Vagina (tissue), 2 donors: ENCODE measurements around the gene SRRM2. TPM values are rescaled to one million over a fixed set of nuclear protein-coding genes. Genes with fewer than 3 reads are reported as not detected.

Experiments
- DNase-seq, 2 donors: peaks; one replicate each; pipeline ENCODE4 v3.0.0-alpha.2; 2017; ENCODE audit errors: extremely low spot score in 2 of 2
- H3K27ac ChIP-seq: fragments of 200-600 bp; sonication (generic); one replicate; pipeline ENCODE4 v1.5.1; 2019
- H3K27me3 ChIP-seq: fragments of 200-600 bp; sonication (generic); one replicate; pipeline ENCODE4 v1.5.1; 2019
- H3K36me3 ChIP-seq, 2 donors: fragments of 200-600 bp; sonication (generic); one replicate each; pipeline ENCODE4 v1.5.1; 2017 to 2019
- H3K4me1 ChIP-seq: fragments of 200-600 bp; sonication (generic); one replicate; pipeline ENCODE4 v1.5.1; 2019
- H3K4me3 ChIP-seq, 2 donors: fragments of 200-600 bp; sonication (generic); 1 replicate in 1 of 2; 2 replicates in 1 of 2; pipeline ENCODE4 v1.5.1; 2016 to 2019
- H3K9me3 ChIP-seq: fragments of 200-600 bp; sonication (generic); one replicate; pipeline ENCODE4 v1.5.1; 2019
- CTCF ChIP-seq, 3 experiments: fragments of 450-650 bp in 2 of 3; fragments of 200-600 bp in 1 of 3; sonication (generic) in 1 of 3; IDR thresholded peaks; one replicate each; pipeline ENCODE4 v1.5.1; 2017 to 2019; ENCODE audit warnings: antibody characterized with exemption in 3 of 3, mild to moderate bottlenecking in 2 of 3, moderate library complexity in 2 of 3
- POLR2A ChIP-seq, 2 donors: fragments of 450-650 bp; IDR thresholded peaks; one replicate each; pipeline ENCODE4 v1.6.1; 2017; ENCODE audit warnings: antibody characterized with exemption in 2 of 2, mild to moderate bottlenecking in 2 of 2, moderate library complexity in 2 of 2
- POLR2AphosphoS5 ChIP-seq, 2 donors: sonication (generic); formaldehyde crosslinking; IDR thresholded peaks; one replicate each; pipeline ENCODE4 v1.9.0; 2017; ENCODE audit warnings: antibody characterized with exemption in 2 of 2, mild to moderate bottlenecking in 2 of 2, low read depth in 1 of 2; ENCODE audit not compliant: insufficient read depth in 1 of 2
- intact Hi-C: fragments of 100-400 bp; cut with DNase I; formaldehyde crosslinking; loops from one replicate; pipeline ENCODE4 v1.15.1; 2023
- total RNA-seq: library from RNA; depleted of rRNA; stranded (reverse); fragments of >200 nt; gene quantifications from one replicate; pipeline ENCODE4 v1.2.3, GENCODE V29; 2016

SRRM2 gene
- total RNA-seq, 1 donor from 2014 or later: 534 TPM

GRCh38 chr16:2786061-2786825, 33.8 kb downstream of the SRRM2 start:
- Histone ChIP-seq H3K27ac (no peak overlapping the region), H3K4me1 (peaks cover 11% of the 10 kb centered on the region), H3K4me3 (no peak overlapping the region), H3K36me3 (no peaks in the 10 kb centered on the region), H3K27me3 (no peaks in the 10 kb centered on the region), H3K9me3 (no peaks in the 10 kb centered on the region)
- intact Hi-C loops: no loop called here
- no peak for DNase-seq
- TF ChIP-seq POLR2A (IDR thresholded peaks at IDR 0.05) (no peak), POLR2AphosphoS5 (IDR thresholded peaks at IDR 0.05; ENCODE audit: insufficient read depth in 1 of 2, low read depth in 1 of 2) (no peak), CTCF (IDR thresholded peaks at IDR 0.05) (no peak)

GRCh38 chr16:2786826-2787151, 34.4 kb downstream of the SRRM2 start:
- Histone ChIP-seq H3K36me3 (no peaks in the 10 kb centered on the region), H3K9me3 (no peaks in the 10 kb centered on the region), H3K4me3 (no peak overlapping the region), H3K27me3 (no peaks in the 10 kb centered on the region), H3K27ac (no peak overlapping the region), H3K4me1 (peaks cover 11% of the 10 kb centered on the region)
- intact Hi-C loops: no loop called here
- DNase-seq: no peak
- no peak for TF ChIP-seq POLR2AphosphoS5 (IDR thresholded peaks at IDR 0.05; ENCODE audit: insufficient read depth in 1 of 2, low read depth in 1 of 2)
- TF ChIP-seq POLR2A (IDR thresholded peaks at IDR 0.05): no peak
- no peak for TF ChIP-seq CTCF (IDR thresholded peaks at IDR 0.05)

GRCh38 chr16:2787406-2787805, 35.0 kb downstream of the SRRM2 start, which contains the start of gene PRSS33:
Gene PRSS33, minus strand, starts transcription at chr16:2787560. Its CDS starts 1,013 bp downstream, at chr16:2786547.
- Histone ChIP-seq H3K9me3 (no peaks in the 10 kb centered on the region), H3K4me1 (peaks cover 11% of the 10 kb centered on the region), H3K27me3 (no peaks in the 10 kb centered on the region), H3K36me3 (no peaks in the 10 kb centered on the region), H3K4me3 (no peak within 1 kb of the TSS), H3K27ac (no peak within 1 kb of the TSS)
- intact Hi-C loops: no loop called here
- no peak for DNase-seq
- no peak for TF ChIP-seq POLR2A (IDR thresholded peaks at IDR 0.05)
- TF ChIP-seq POLR2AphosphoS5 (IDR thresholded peaks at IDR 0.05; ENCODE audit: insufficient read depth in 1 of 2, low read depth in 1 of 2): no peak
- no peak for TF ChIP-seq CTCF (IDR thresholded peaks at IDR 0.05)

GRCh38 chr16:2787961-2788360, 35.5 kb downstream of the SRRM2 start:
- TF ChIP-seq POLR2A (IDR thresholded peaks at IDR 0.05): no peak
- no peak for TF ChIP-seq POLR2AphosphoS5 (IDR thresholded peaks at IDR 0.05; ENCODE audit: insufficient read depth in 1 of 2, low read depth in 1 of 2)
- TF ChIP-seq CTCF (IDR thresholded peaks at IDR 0.05): no peak
- intact Hi-C loops: no loop called here
- peaks cover 11% of the 10 kb centered on the region for H3K4me1 ChIP-seq
- H3K27me3 ChIP-seq: no peaks in the 10 kb centered on the region
- no peak overlapping the region for H3K27ac ChIP-seq
- H3K36me3 ChIP-seq: no peaks in the 10 kb centered on the region
- H3K4me3 ChIP-seq: no peak overlapping the region
- H3K9me3 ChIP-seq: no peaks in the 10 kb centered on the region
- DNase-seq: no peak

GRCh38 chr16:2790631-2791030, 38.2 kb downstream of the SRRM2 start:
- no peaks in the 10 kb centered on the region for H3K9me3 ChIP-seq
- H3K4me1 ChIP-seq: peaks cover 3% of the 10 kb centered on the region
- no peak for DNase-seq
- no peak for TF ChIP-seq POLR2AphosphoS5 (IDR thresholded peaks at IDR 0.05; ENCODE audit: insufficient read depth in 1 of 2, low read depth in 1 of 2)
- no peak for TF ChIP-seq POLR2A (IDR thresholded peaks at IDR 0.05)
- no peaks in the 10 kb centered on the region for H3K36me3 ChIP-seq
- intact Hi-C loops: no loop called here
- H3K4me3 ChIP-seq: no peak overlapping the region
- H3K27me3 ChIP-seq: no peaks in the 10 kb centered on the region
- H3K27ac ChIP-seq: no peak overlapping the region
